Liver (tissue), 9 donors: Measurements from ENCODE around the gene PDHA2. TPM values are rescaled to one million over a fixed set of nuclear protein-coding genes. Genes with fewer than 3 reads are reported as not detected.

ENCODE experiments used
- DNase-seq: peaks from one replicate; pipeline ENCODE4 v3.0.0-alpha.2; 2017; ENCODE audit warnings: low spot score
- H3K27ac ChIP-seq, 2 donors: one replicate each; pipeline ENCODE4 v1.7.0; 2013; ENCODE audit warnings: inconsistent platforms in 2 of 2, low read length in 2 of 2, control low read depth in 1 of 2, low read depth in 1 of 2, mild to moderate bottlenecking in 1 of 2
- H3K27me3 ChIP-seq, 4 donors: one replicate each; pipeline versions ENCODE4 v1.6.1 to v1.7.0; 2013; ENCODE audit warnings: low read length in 3 of 4, inconsistent platforms in 1 of 4, mild to moderate bottlenecking in 1 of 4, moderate library complexity in 1 of 4; ENCODE audit not compliant: control insufficient read depth in 4 of 4, insufficient read depth in 4 of 4
- H3K36me3 ChIP-seq, 4 donors: one replicate each; pipeline versions ENCODE4 v1.6.1 to v1.7.0; 2013; ENCODE audit warnings: low read length in 3 of 4, mild to moderate bottlenecking in 3 of 4, low read depth in 1 of 4, moderate library complexity in 1 of 4; ENCODE audit not compliant: control insufficient read depth in 4 of 4, insufficient read depth in 3 of 4
- H3K4me1 ChIP-seq, 4 donors: one replicate each; pipeline versions ENCODE4 v1.6.1 to v1.7.0; 2013; ENCODE audit warnings: low read length in 3 of 4, mild to moderate bottlenecking in 3 of 4, moderate library complexity in 1 of 4; ENCODE audit not compliant: control insufficient read depth in 4 of 4, insufficient read depth in 4 of 4
- H3K4me3 ChIP-seq, 3 donors: one replicate each; pipeline versions ENCODE4 v1.6.1 to v1.7.0; 2013; ENCODE audit warnings: low read length in 3 of 3, control low read depth in 1 of 3, low read depth in 1 of 3, mild to moderate bottlenecking in 1 of 3
- H3K9ac ChIP-seq, 2 donors: one replicate each; pipeline ENCODE4 v1.7.0; 2013; ENCODE audit warnings: low read length in 2 of 2, mild to moderate bottlenecking in 2 of 2, moderate library complexity in 2 of 2, control low read depth in 1 of 2, low read depth in 1 of 2
- H3K9me3 ChIP-seq, 4 donors: one replicate each; pipeline versions ENCODE4 v1.6.1 to v1.7.0; 2013; ENCODE audit warnings: low read length in 3 of 4; ENCODE audit not compliant: control insufficient read depth in 4 of 4
- CTCF ChIP-seq: fragments of 150-350 bp; IDR thresholded peaks from 2 replicates; pipeline ENCODE4 v1.5.1; 2017; ENCODE audit warnings: improper control_type of control experiment, low read depth, low read length; ENCODE audit not compliant: missing input control
- FOXA1 ChIP-seq: IDR thresholded peaks from 2 replicates; pipeline ENCODE4 v1.6.1; 2016; ENCODE audit warnings: antibody characterized with exemption
- FOXA2 ChIP-seq: IDR thresholded peaks from 2 replicates; pipeline ENCODE4 v1.6.1; 2016; ENCODE audit warnings: antibody characterized with exemption
- GABPA ChIP-seq, 2 donors: IDR thresholded peaks in 1 of 2; conservative IDR thresholded peaks in 1 of 2; 2 replicates each; pipeline ENCODE4 v1.6.1; 2016; ENCODE audit warnings: antibody characterized with exemption in 2 of 2, mild to moderate bottlenecking in 1 of 2, moderate library complexity in 1 of 2
- HNF4A ChIP-seq, 2 donors: conservative IDR thresholded peaks; 2 replicates each; pipeline ENCODE4 v1.6.1; 2016; ENCODE audit warnings: antibody characterized with exemption in 2 of 2, mild to moderate bottlenecking in 2 of 2
- HNF4G ChIP-seq: IDR thresholded peaks from 2 replicates; pipeline ENCODE4 v1.6.1; 2016; ENCODE audit warnings: antibody characterized with exemption
- JUND ChIP-seq, 2 donors: IDR thresholded peaks; 2 replicates each; pipeline ENCODE4 v1.6.1; 2016; ENCODE audit warnings: antibody characterized with exemption in 2 of 2
- MAX ChIP-seq: IDR thresholded peaks from 2 replicates; pipeline ENCODE4 v1.6.1; 2016; ENCODE audit warnings: antibody characterized with exemption
- NR2F2 ChIP-seq: IDR thresholded peaks from 2 replicates; pipeline ENCODE4 v1.6.1; 2016; ENCODE audit warnings: antibody characterized with exemption
- RAD21 ChIP-seq, 2 donors: IDR thresholded peaks; 2 replicates each; pipeline ENCODE4 v1.6.1; 2016; ENCODE audit warnings: antibody characterized with exemption in 2 of 2, mild to moderate bottlenecking in 2 of 2
- REST ChIP-seq: IDR thresholded peaks from 2 replicates; pipeline ENCODE4 v1.6.1; 2016; ENCODE audit warnings: antibody characterized with exemption, mild to moderate bottlenecking
- SP1 ChIP-seq: IDR thresholded peaks from 2 replicates; pipeline ENCODE4 v1.6.1; 2018; ENCODE audit warnings: antibody characterized with exemption, mild to moderate bottlenecking
- TAF1 ChIP-seq: conservative IDR thresholded peaks from 2 replicates; pipeline ENCODE4 v1.6.1; 2016; ENCODE audit warnings: antibody characterized with exemption, mild to moderate bottlenecking
- YY1 ChIP-seq: IDR thresholded peaks from 2 replicates; pipeline ENCODE4 v1.6.1; 2016; ENCODE audit warnings: antibody characterized with exemption, mild to moderate bottlenecking
- WGBS: extraction: QIAGEN DNeasy Blood & Tissue Kit; methylation state at CpG from one replicate; pipeline ENCODE4 v1.1.7; 2013; 5-methylcytosine and 5-hydroxymethylcytosine counted together
- polyA plus RNA-seq, 2 donors: library from polyadenylated mRNA; stranded (reverse) in 1 of 2; unstranded in 1 of 2; fragments of 200-250 nt in 1 of 2; fragments of >200 nt in 1 of 2; fragmentation: Nextera tagmentation in 1 of 2; extraction: Ambion mirVana in 1 of 2; gene quantifications; one replicate each; pipeline versions ENCODE4 v1.2.1 to v1.2.3, GENCODE V29; 2013 to 2015
- total RNA-seq, 2 donors: library from RNA; depleted of rRNA; stranded (reverse); fragments of >200 nt; gene quantifications; one replicate each; pipeline ENCODE4 v1.2.3, GENCODE V29; 2014
- donor health status: healthy.
- donor health status: healthy.
- donor health status: healthy.
- donor health status: healthy.
- donor health status: healthy.

The PDHA2 gene
- total and polyA plus RNA-seq, 4 donors: not detected

- Histone ChIP-seq H3K36me3 (no peaks in the 10 kb centered on the region), H3K4me3 (no peak overlapping the region), H3K4me1 (no peaks in the 10 kb centered on the region), H3K27ac (no peak overlapping the region), H3K9me3 (no peaks in the 10 kb centered on the region), H3K27me3 (no peaks in the 10 kb centered on the region), H3K9ac (no peak overlapping the region)
- no peak for DNase-seq
- WGBS: 72% methylated on average over 5 of the region's 5 CpGs
- no peak for TF ChIP-seq GABPA (IDR thresholded peaks at IDR 0.05 in 1 of 2, conservative IDR thresholded peaks at IDR 0.05 in 1 of 2)
- TF ChIP-seq SP1: no peak
- TF ChIP-seq HNF4A (conservative IDR thresholded peaks at IDR 0.05): no peak
- no peak for TF ChIP-seq RAD21 (IDR thresholded peaks at IDR 0.05)
- TF ChIP-seq REST: no peak
- no peak for TF ChIP-seq JUND (IDR thresholded peaks at IDR 0.05)
- TF ChIP-seq FOXA1: no peak
- no peak for TF ChIP-seq YY1
- no peak for TF ChIP-seq NR2F2
These were observed 14.3 kb upstream of the PDHA2 start for GRCh38 chr4:95825546-95825945.

- H3K27me3 ChIP-seq: no peaks in the 10 kb centered on the region
- no peaks in the 10 kb centered on the region for H3K36me3 ChIP-seq
- WGBS: 81% methylated on average over 2 of the region's 2 CpGs
- no peaks in the 10 kb centered on the region for H3K4me1 ChIP-seq
- H3K27ac ChIP-seq: no peak overlapping the region
- H3K4me3 ChIP-seq: no peak overlapping the region
- DNase-seq: no peak
- no peaks in the 10 kb centered on the region for H3K9me3 ChIP-seq
- TF ChIP-seq FOXA2 (no peak), TAF1 (no peak), MAX (no peak), REST (no peak), JUND (IDR thresholded peaks at IDR 0.05) (no peak), HNF4G (no peak), CTCF (no peak), HNF4A (conservative IDR thresholded peaks at IDR 0.05) (no peak)
- H3K9ac ChIP-seq: no peak overlapping the region
These were observed 9.2 kb upstream of the PDHA2 start for GRCh38 chr4:95830651-95831050.
